ENCODE results near the gene RGL3.

GRCh38 chr19:11416346-11417052, 2.6 kb downstream of the RGL3 start:
- TF ChIP-seq EZH2 (IDR thresholded peaks at IDR 0.05; ENCODE audit: insufficient read depth, poor library complexity, severe bottlenecking) (no peak), EZH2phosphoT487 (IDR thresholded peaks at IDR 0.05; ENCODE audit: insufficient read depth, low read depth) (no peak)
